Measurements from ENCODE around the gene IER5L. TPM values are rescaled to one million over a fixed set of nuclear protein-coding genes. Genes with fewer than 3 reads are reported as not detected.

Gene IER5L
- total and polyA plus RNA-seq, 4 donors, result 12.6 to 31.5 (median 24.1) TPM

DNA sequence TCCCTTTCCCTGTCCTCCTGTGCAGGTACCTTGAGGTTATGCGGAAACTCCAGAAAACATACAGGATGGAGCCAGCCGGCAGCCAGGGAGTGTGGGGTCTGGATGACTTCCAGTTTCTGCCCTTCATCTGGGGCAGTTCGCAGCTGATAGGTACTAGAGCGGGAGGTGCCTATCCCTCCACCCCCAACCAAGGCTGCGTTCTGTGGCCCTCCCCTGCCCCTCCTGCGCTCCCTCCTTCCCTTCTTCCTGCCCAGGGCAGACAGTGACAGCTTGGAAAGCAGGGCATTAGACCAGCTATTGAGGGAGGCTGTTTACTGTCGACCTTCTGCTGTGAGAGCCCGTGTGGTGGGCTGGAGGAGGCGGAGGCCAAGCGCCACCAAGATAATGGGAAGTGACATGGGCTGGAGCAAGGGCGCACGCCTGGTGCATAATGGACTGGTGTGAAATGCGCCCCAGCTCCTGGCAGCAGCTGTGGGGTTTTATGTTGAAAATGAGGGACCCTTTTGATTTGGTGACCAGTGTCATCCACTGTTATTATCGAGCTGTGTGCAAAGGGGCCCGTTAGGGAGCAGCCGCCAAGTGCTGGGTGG lies 41.5 kb downstream of the IER5L start:
- WGBS, 2 donors, result 82 to 85% methylated on average over 16 of the region's 16 CpGs
- H3K9ac ChIP-seq (ENCODE audit: insufficient read depth in 1 of 2, low read length in 2 of 2), result no peak overlapping the region
- H3K4me1 ChIP-seq (ENCODE audit: control insufficient read depth in 5 of 5, insufficient read depth in 5 of 5, low read length in 5 of 5), result peaks cover 4 to 34% (median 8%) of the 10 kb centered on the region in 5 donors
- H3K27ac ChIP-seq (ENCODE audit: low read depth in 1 of 2, low read length in 1 of 2), result no peak overlapping the region
- H3K9me3 ChIP-seq (ENCODE audit: control insufficient read depth in 4 of 4, insufficient read depth in 3 of 4, low read length in 3 of 4), result no peaks in the 10 kb centered on the region
- DNase-seq (no peak), ATAC-seq (ENCODE audit: insufficient read depth, low FRiP score) (no peak)
- no peaks in the 10 kb centered on the region for H3K27me3 ChIP-seq (ENCODE audit: control insufficient read depth in 3 of 3, insufficient read depth in 3 of 3, low read length in 2 of 3)
- TF ChIP-seq, protein P1, sequence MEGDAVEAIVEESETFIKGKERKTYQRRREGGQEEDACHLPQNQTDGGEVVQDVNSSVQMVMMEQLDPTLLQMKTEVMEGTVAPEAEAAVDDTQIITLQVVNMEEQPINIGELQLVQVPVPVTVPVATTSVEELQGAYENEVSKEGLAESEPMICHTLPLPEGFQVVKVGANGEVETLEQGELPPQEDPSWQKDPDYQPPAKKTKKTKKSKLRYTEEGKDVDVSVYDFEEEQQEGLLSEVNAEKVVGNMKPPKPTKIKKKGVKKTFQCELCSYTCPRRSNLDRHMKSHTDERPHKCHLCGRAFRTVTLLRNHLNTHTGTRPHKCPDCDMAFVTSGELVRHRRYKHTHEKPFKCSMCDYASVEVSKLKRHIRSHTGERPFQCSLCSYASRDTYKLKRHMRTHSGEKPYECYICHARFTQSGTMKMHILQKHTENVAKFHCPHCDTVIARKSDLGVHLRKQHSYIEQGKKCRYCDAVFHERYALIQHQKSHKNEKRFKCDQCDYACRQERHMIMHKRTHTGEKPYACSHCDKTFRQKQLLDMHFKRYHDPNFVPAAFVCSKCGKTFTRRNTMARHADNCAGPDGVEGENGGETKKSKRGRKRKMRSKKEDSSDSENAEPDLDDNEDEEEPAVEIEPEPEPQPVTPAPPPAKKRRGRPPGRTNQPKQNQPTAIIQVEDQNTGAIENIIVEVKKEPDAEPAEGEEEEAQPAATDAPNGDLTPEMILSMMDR (IDR thresholded peaks at IDR 0.05; ENCODE audit: control extremely low read depth, extremely low read depth), result no peak
- peaks cover 9 to 33% (median 17%) of the 10 kb centered on the region in 4 donors for H3K36me3 ChIP-seq (ENCODE audit: control insufficient read depth in 4 of 4, insufficient read depth in 4 of 4, low read length in 4 of 4)
- no peak overlapping the region for H3K4me3 ChIP-seq

DNA sequence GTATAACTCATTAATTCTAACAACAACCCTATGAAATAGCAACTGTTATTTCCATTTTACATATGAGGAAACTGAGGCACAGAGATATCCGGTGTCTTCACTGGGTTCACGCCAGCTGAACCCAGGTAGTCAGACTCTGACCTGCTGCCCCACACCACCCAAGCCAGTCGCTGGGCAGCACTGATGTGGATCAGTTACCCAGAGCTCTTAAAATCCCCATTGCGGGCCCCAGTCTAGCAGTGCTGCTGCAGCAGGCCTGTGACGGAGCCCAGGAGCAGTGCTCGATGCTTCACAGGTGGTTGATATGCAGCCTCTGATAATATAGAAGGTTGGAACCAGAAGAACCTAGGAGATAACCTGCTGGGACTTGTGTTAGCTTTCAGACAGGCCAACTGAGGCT lies 42.6 kb downstream of the IER5L start:
- Histone ChIP-seq H3K36me3 (ENCODE audit: control insufficient read depth in 4 of 4, insufficient read depth in 4 of 4, low read length in 4 of 4) (peaks cover 9 to 33% (median 24%) of the 10 kb centered on the region in 4 donors), H3K4me3 (no peak overlapping the region), H3K9me3 (ENCODE audit: control insufficient read depth in 4 of 4, insufficient read depth in 3 of 4, low read length in 3 of 4) (no peaks in the 10 kb centered on the region), H3K4me1 (ENCODE audit: control insufficient read depth in 5 of 5, insufficient read depth in 5 of 5, low read length in 5 of 5) (peaks cover under 1 to 24% (median 4%) of the 10 kb centered on the region in 5 donors), H3K9ac (ENCODE audit: insufficient read depth in 1 of 2, low read length in 2 of 2) (no peak overlapping the region), H3K27ac (ENCODE audit: low read depth in 1 of 2, low read length in 1 of 2) (no peak overlapping the region), H3K27me3 (ENCODE audit: control insufficient read depth in 3 of 3, insufficient read depth in 3 of 3, low read length in 2 of 3) (no peaks in the 10 kb centered on the region)
- no peak for ATAC-seq (ENCODE audit: insufficient read depth, low FRiP score)
- DNase-seq, result no peak
- TF ChIP-seq, protein P1 (IDR thresholded peaks at IDR 0.05; ENCODE audit: control extremely low read depth, extremely low read depth), result no peak
- WGBS, 2 donors, result 94 to 95% methylated on average over 6 of the region's 6 CpGs

DNA sequence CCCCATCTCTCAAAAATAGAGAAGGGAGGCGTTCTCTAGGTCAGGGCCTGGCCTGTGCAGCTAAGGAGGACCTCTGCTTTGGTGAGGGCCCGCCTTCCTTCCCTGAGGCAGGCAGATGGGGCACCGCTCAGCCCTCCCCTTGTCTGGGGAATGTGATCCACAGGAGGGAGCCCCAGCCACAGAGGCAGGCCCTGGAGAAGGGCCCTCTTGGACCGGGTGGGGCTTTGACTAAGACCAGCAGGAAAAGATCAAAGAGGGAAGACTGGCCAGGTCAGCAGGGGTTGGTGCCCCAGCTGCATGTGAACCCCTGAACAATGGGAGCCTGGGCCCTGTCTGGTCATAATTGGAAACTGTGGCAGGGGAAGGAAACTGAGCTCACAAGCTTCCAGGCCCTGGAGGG lies 45.0 kb downstream of the IER5L start:
- ATAC-seq (ENCODE audit: insufficient read depth, low FRiP score) (no peak), DNase-seq (no peak)
- H3K4me3 ChIP-seq, result no peak overlapping the region
- H3K9me3 ChIP-seq (ENCODE audit: control insufficient read depth in 4 of 4, insufficient read depth in 3 of 4, low read length in 3 of 4), result no peaks in the 10 kb centered on the region
- TF ChIP-seq, protein P1 (IDR thresholded peaks at IDR 0.05; ENCODE audit: control extremely low read depth, extremely low read depth), result no peak
- no peak overlapping the region for H3K27ac ChIP-seq (ENCODE audit: low read depth in 1 of 2, low read length in 1 of 2)
- no peaks in the 10 kb centered on the region for H3K27me3 ChIP-seq (ENCODE audit: control insufficient read depth in 3 of 3, insufficient read depth in 3 of 3, low read length in 2 of 3)
- peaks cover 0 to 3% (median 0%) of the 10 kb centered on the region in 5 donors for H3K4me1 ChIP-seq (ENCODE audit: control insufficient read depth in 5 of 5, insufficient read depth in 5 of 5, low read length in 5 of 5)
- no peak overlapping the region for H3K9ac ChIP-seq (ENCODE audit: insufficient read depth in 1 of 2, low read length in 2 of 2)
- peaks cover 9 to 37% (median 31%) of the 10 kb centered on the region in 4 donors for H3K36me3 ChIP-seq (ENCODE audit: control insufficient read depth in 4 of 4, insufficient read depth in 4 of 4, low read length in 4 of 4)
- WGBS, 2 donors, result 88 to 94% methylated on average over 4 of the region's 4 CpGs
